ENCODE data around the gene ZNF558.
"Not testable (repeated sequence)": the region's sequence is repeated elsewhere in the genome, so short reads cannot be mapped to it uniquely, and the experiment has no call there.

ZNF558 gene

GRCh38 chr19:8773587-8773986 is 58.5 kb downstream of the ZNF558 start:
- DNase-seq: not testable (repeated sequence)

GRCh38 chr19:8769265-8769664 is 62.8 kb downstream of the ZNF558 start:
- DNase-seq: not testable (repeated sequence)

DNA sequence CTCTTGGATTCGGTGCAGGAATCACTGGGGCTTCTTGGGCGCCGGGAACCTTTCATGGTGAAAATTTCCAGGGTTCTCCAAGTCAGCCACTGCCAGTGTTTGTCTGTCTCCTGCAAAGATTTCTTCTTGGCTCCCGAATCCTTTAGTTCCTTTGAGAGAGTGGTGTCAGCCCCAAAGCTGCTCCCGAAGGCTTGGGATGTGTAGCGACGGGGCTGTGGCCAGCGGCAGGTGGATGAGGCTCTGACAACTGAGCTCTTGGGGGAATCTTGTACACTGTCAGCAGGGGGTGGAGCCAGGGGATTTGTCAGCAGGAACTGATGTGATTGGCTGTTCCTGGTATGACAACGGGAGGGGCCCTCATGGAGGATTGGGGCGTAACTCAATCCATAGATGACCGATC is 64.8 kb downstream of the ZNF558 start:
- not testable (repeated sequence) for DNase-seq
